GM19193 (cell line): ENCODE results near the gene BEX2.

Experiments
- POLR2A ChIP-seq: IDR thresholded peaks from 4 replicates; pipeline ENCODE4 v1.6.1; 2011; ENCODE audit not compliant: insufficient read depth, insufficient read length; ENCODE audit errors: extremely low read depth

BEX2 gene

GRCh38 chrX:103276581-103277002, 34.2 kb downstream of the BEX2 start, which contains the start of gene TCEAL5:
Gene TCEAL5, minus strand, starts transcription at chrX:103276750. Its CDS starts 2,187 bp downstream, at chrX:103274563.
- TF ChIP-seq POLR2A = no peak

GRCh38 chrX:103275947-103276567, 34.7 kb downstream of the BEX2 start:
- no peak for TF ChIP-seq POLR2A

- TF ChIP-seq POLR2A = no peak
Measured at GRCh38 chrX:103274284-103274683, 36.5 kb downstream of the BEX2 start.
